SK-N-SH (cell line): Measurements from ENCODE around the gene DHRS1. TPM values are rescaled to one million over a fixed set of nuclear protein-coding genes. Genes with fewer than 3 reads are reported as not detected.

Source experiments
- CTCF ChIA-PET: fragments of 300-600, 350-600 bp; formaldehyde crosslinking; extraction: SDS; loops from one replicate; lab custom pipeline; 2021; lab: Yijun Ruan, JAX
- POLR2A ChIA-PET: fragments of 350-600 bp; sonication (Branson Sonifier 250); formaldehyde crosslinking; extraction: SDS; loops from one replicate; lab custom pipeline; 2020; ENCODE audit warnings: antibody characterized with exemption, inconsistent platforms; lab: Yijun Ruan, JAX
- DNase-seq: peaks from one replicate; pipeline ENCODE4 v3.0.0; 2012
- H2AFZ ChIP-seq: fragments of 200-600 bp; sonication (generic); 2 replicates; pipeline ENCODE4 v1.8.1; 2016; ENCODE audit warnings: antibody characterized with exemption, mild to moderate bottlenecking, low read depth
- H3F3A ChIP-seq: fragments of 200-600 bp; sonication (generic); replicated peaks from 2 replicates; pipeline ENCODE3; 2016; ENCODE audit warnings: antibody characterized with exemption, mild to moderate bottlenecking; ENCODE audit not compliant: insufficient read depth
- H3K27ac ChIP-seq, 2 experiments: fragments of 200-500 bp in 1 of 2; fragments of 200-600 bp in 1 of 2; sonication (Bioruptor generic) in 1 of 2; sonication (generic), shearing (Covaris generic) in 1 of 2; 2 replicates each; pipeline versions ENCODE4 v1.5.1 to v1.6.1; 2014 to 2016; ENCODE audit warnings: low read depth in 2 of 2, inconsistent platforms in 1 of 2, low read length in 1 of 2, mild to moderate bottlenecking in 1 of 2, mixed read lengths in 1 of 2
- H3K27me3 ChIP-seq: fragments of 200-600 bp; sonication (generic), shearing (Covaris generic); 2 replicates; pipeline ENCODE4 v1.6.1; 2016; ENCODE audit warnings: mixed run types; ENCODE audit not compliant: insufficient read depth
- H3K36me3 ChIP-seq, 2 experiments: fragments of 200-500 bp in 1 of 2; fragments of 200-600 bp in 1 of 2; sonication (Bioruptor generic) in 1 of 2; sonication (generic) in 1 of 2; replicated peaks in 1 of 2; 2 replicates each; pipeline versions ENCODE3 to v1.5.1; 2014 to 2016; ENCODE audit warnings: low read length in 1 of 2, mild to moderate bottlenecking in 1 of 2; ENCODE audit not compliant: insufficient read depth in 2 of 2, control insufficient read depth in 1 of 2
- H3K4me1 ChIP-seq, 2 experiments: fragments of 200-500 bp in 1 of 2; fragments of 200-600 bp in 1 of 2; sonication (Bioruptor generic) in 1 of 2; sonication (generic), shearing (Covaris generic) in 1 of 2; 2 replicates each; pipeline versions ENCODE4 v1.5.1 to v1.6.1; 2014 to 2016; ENCODE audit warnings: low read depth in 1 of 2, low read length in 1 of 2, mixed run types in 1 of 2; ENCODE audit not compliant: insufficient read depth in 2 of 2, control insufficient read depth in 1 of 2
- H3K4me2 ChIP-seq: fragments of 200-600 bp; sonication (generic), shearing (Covaris generic); 2 replicates; pipeline ENCODE4 v1.6.1; 2017; ENCODE audit warnings: mixed run types
- H3K4me3 ChIP-seq, 2 experiments: fragments of 200-500 bp in 1 of 2; fragments of 200-600 bp in 1 of 2; sonication (Bioruptor generic) in 1 of 2; sonication (generic), shearing (Covaris generic) in 1 of 2; 2 replicates each; pipeline versions ENCODE4 v1.5.1 to v1.8.1; 2014 to 2016; ENCODE audit warnings: low read depth in 2 of 2, inconsistent platforms in 1 of 2, low read length in 1 of 2, mild to moderate bottlenecking in 1 of 2, mixed read lengths in 1 of 2, moderate library complexity in 1 of 2
- H3K79me2 ChIP-seq: fragments of 200-600 bp; sonication (generic); 2 replicates; pipeline ENCODE4 v1.8.1; 2017; ENCODE audit warnings: mild to moderate bottlenecking; ENCODE audit not compliant: insufficient read depth
- H3K9ac ChIP-seq: fragments of 200-600 bp; sonication (generic); 2 replicates; pipeline ENCODE4 v1.6.1; 2017; ENCODE audit warnings: mixed run types
- H3K9me2 ChIP-seq: fragments of 200-600 bp; sonication (generic); 2 replicates; pipeline ENCODE4 v1.6.1; 2017; ENCODE audit warnings: mixed run types
- H3K9me3 ChIP-seq: fragments of 200-600 bp; sonication (generic); 2 replicates; pipeline ENCODE4 v1.6.1; 2017; ENCODE audit warnings: mixed run types, mild to moderate bottlenecking, moderate library complexity
- H4K20me1 ChIP-seq: fragments of 200-600 bp; sonication (generic); 2 replicates; pipeline ENCODE4 v1.6.1; 2017; ENCODE audit warnings: mild to moderate bottlenecking, mixed run types; ENCODE audit not compliant: insufficient read depth
- FOXJ3 ChIP-seq: sonication (generic); formaldehyde crosslinking; IDR thresholded peaks from 2 replicates; pipeline ENCODE4 v1.5.1; 2020; ENCODE audit warnings: mild to moderate bottlenecking, missing genetic modification reagents
- GABPA ChIP-seq: IDR thresholded peaks from 2 replicates; pipeline ENCODE4 v1.4.0; 2012; ENCODE audit warnings: low read depth, mild to moderate bottlenecking
- IRF3 ChIP-seq: fragments of 150-350 bp; IDR thresholded peaks from 2 replicates; pipeline ENCODE4 v1.6.1; 2016; ENCODE audit warnings: mild to moderate bottlenecking, low read depth, low read length
- NFIC ChIP-seq: IDR thresholded peaks from 2 replicates; pipeline ENCODE4 v1.4.0; 2012; ENCODE audit warnings: borderline replicate concordance
- POLR2AphosphoS5 ChIP-seq: IDR thresholded peaks from 2 replicates; pipeline ENCODE4 v1.6.1; 2012; ENCODE audit warnings: low read depth, low read length
- SIN3A ChIP-seq: IDR thresholded peaks from 2 replicates; pipeline ENCODE4 v1.6.1; 2012; ENCODE audit warnings: low read depth, mild to moderate bottlenecking, low read length, moderate library complexity, borderline replicate concordance
- TAF1 ChIP-seq: IDR thresholded peaks from 2 replicates; pipeline ENCODE4 v1.6.1; 2012; ENCODE audit warnings: low read depth, mild to moderate bottlenecking, low read length, moderate library complexity, borderline replicate concordance
- USF1 ChIP-seq: IDR thresholded peaks from 2 replicates; pipeline ENCODE4 v1.4.0; 2012; ENCODE audit warnings: low read depth, borderline replicate concordance
- USF2 ChIP-seq: fragments of 150-350 bp; IDR thresholded peaks from 2 replicates; pipeline ENCODE4 v1.6.1; 2017; ENCODE audit warnings: antibody characterized with exemption, low read length, low read depth, borderline replicate concordance
- YY1 ChIP-seq: IDR thresholded peaks from 2 replicates; pipeline ENCODE4 v1.4.0; 2012; ENCODE audit warnings: low read depth, mild to moderate bottlenecking
- ZBTB33 ChIP-seq: IDR thresholded peaks from 2 replicates; pipeline ENCODE4 v1.4.0; 2012; ENCODE audit warnings: low read depth, borderline replicate concordance
- WGBS: methylation state at CpG from one replicate; pipeline ENCODE4 v1.1.6; 2017; ENCODE audit warnings: low lambda C conversion rate; 5-methylcytosine and 5-hydroxymethylcytosine counted together
- polyA plus RNA-seq, 3 experiments: library from polyadenylated mRNA; depleted of rRNA; stranded (reverse); fragments of >200 nt; gene quantifications; 2 replicates each; pipeline ENCODE4 v1.2.3, GENCODE V29; 2012

Gene DHRS1
- polyA plus RNA-seq, 1 of the 3 experiments (the other 2 are of a cell fraction), result 65.4 TPM

GRCh38 chr14:24329736-24330135 lies 30.2 kb upstream of the DHRS1 start:
- Histone ChIP-seq H3K79me2 (no peaks in the 10 kb centered on the region), H3K9me3 (no peaks in the 10 kb centered on the region), H3K27me3 (peaks cover 9% of the 10 kb centered on the region), H3K4me1 (peaks cover 0 to 21% of the 10 kb centered on the region in 2 experiments; a peak in 1 of 4 replicates), H3K4me3 (no peak overlapping the region), H3K9ac (no peak overlapping the region), H4K20me1 (no peaks in the 10 kb centered on the region), H3K9me2 (no peaks in the 10 kb centered on the region), H3K4me2 (no peak overlapping the region), H2AFZ (no peak overlapping the region), H3K36me3 (no peaks in the 10 kb centered on the region), H3F3A (no peaks in the 10 kb centered on the region), H3K27ac (no peak overlapping the region)
- WGBS, result 80% methylated on average over 8 of the region's 9 CpGs
- DNase-seq, result no peak
- POLR2A ChIA-PET, result interaction anchor here (0.7 kb wide), 1 partner anchor 112 kb away, joined by 3 read pairs; no protein-coding TSS in a partner anchor
- CTCF ChIA-PET, result interaction anchor here (0.7 to 14.6 kb wide), 6 partner anchors 12 to 107 kb away, joined by 4 to 115 read pairs (median 24); partner anchors contain the start of genes CBLN3, CIDEB, KHNYN and LTB4R
- TF ChIP-seq NFIC (no peak), POLR2AphosphoS5 (no peak), FOXJ3 (CRISPR knock-in tag) (no peak), USF2 (no peak), GABPA (no peak)

- CTCF ChIA-PET, result interaction anchor here (0.7 to 14.6 kb wide), 7 partner anchors 12 to 108 kb away, joined by 3 to 115 read pairs (median 13); partner anchors contain the start of genes CBLN3, CIDEB, KHNYN and LTB4R
- no peaks in the 10 kb centered on the region for H3K9me2 ChIP-seq
- no peak for DNase-seq
- WGBS, result 89% methylated on average over 4 of the region's 12 CpGs
- H3K79me2 ChIP-seq, result no peaks in the 10 kb centered on the region
- POLR2A ChIA-PET, result interaction anchor here (0.7 kb wide), 1 partner anchor 113 kb away, joined by 3 read pairs; no protein-coding TSS in a partner anchor
- no peak overlapping the region for H3K27ac ChIP-seq
- H3K9ac ChIP-seq, result no peak overlapping the region
- H3K27me3 ChIP-seq, result peaks cover 4% of the 10 kb centered on the region
- H3K36me3 ChIP-seq, result no peaks in the 10 kb centered on the region
- H4K20me1 ChIP-seq, result no peaks in the 10 kb centered on the region
- H2AFZ ChIP-seq, result no peak overlapping the region
- H3K4me1 ChIP-seq, result peaks cover 0 to 16% of the 10 kb centered on the region in 2 experiments; a peak in 1 of 4 replicates
- no peaks in the 10 kb centered on the region for H3F3A ChIP-seq
- TF ChIP-seq ZBTB33, result no peak
- TF ChIP-seq YY1, result no peak
- TF ChIP-seq NFIC, result no peak
- TF ChIP-seq SIN3A, result no peak
- no peak for TF ChIP-seq IRF3
- no peak for TF ChIP-seq TAF1
- no peak for TF ChIP-seq POLR2AphosphoS5
- TF ChIP-seq GABPA, result no peak
- TF ChIP-seq FOXJ3 (CRISPR knock-in tag), result no peak
- TF ChIP-seq USF1, result no peak
- H3K9me3 ChIP-seq, result no peaks in the 10 kb centered on the region
- no peak overlapping the region for H3K4me2 ChIP-seq
- H3K4me3 ChIP-seq, result no peak overlapping the region
These were observed 29.6 kb upstream of the DHRS1 start for GRCh38 chr14:24329073-24329663.
